D721Med (cell line): ENCODE measurements around the gene NFIA.

Experiments
- DNase-seq: peaks from one replicate; pipeline ENCODE4 v3.0.0; 2011; ENCODE audit warnings: low spot score; ENCODE audit not compliant: insufficient read length
- FAIRE-seq: peaks from 2 replicates; lab custom pipeline; 2011; peaks lifted over from hg19 to GRCh38; lab: Jason Lieb, UNC
- TF ChIP-seq, protein P1 (sequence below): IDR thresholded peaks from 2 replicates; pipeline ENCODE4 v1.5.1; 2012; ENCODE audit warnings: mild to moderate bottlenecking, control low read depth; ENCODE audit not compliant: insufficient read depth; ENCODE audit errors: missing control alignments

Gene NFIA

DNA sequence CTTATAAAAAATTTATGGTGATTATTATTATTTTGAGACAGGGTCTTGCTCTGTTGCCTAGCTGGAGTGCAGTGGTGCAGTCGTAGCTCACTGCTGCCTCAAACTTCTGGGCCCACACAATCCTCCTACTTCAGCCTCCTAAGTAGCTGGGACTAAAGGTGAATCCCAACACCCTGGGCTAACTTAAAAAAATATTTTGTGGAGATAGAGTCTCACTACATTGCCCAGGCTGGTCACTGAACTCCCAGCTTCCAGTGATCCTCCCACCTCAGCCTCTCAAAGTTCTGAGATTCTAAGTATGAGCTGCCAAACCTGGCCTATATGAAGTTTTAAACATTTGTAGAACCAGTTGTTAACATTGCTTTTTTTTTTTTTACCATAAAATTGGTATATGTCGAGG lies 18.2 kb downstream of the NFIA start:
- DNase-seq (no peak), FAIRE-seq (no peak)
- TF ChIP-seq, protein P1, sequence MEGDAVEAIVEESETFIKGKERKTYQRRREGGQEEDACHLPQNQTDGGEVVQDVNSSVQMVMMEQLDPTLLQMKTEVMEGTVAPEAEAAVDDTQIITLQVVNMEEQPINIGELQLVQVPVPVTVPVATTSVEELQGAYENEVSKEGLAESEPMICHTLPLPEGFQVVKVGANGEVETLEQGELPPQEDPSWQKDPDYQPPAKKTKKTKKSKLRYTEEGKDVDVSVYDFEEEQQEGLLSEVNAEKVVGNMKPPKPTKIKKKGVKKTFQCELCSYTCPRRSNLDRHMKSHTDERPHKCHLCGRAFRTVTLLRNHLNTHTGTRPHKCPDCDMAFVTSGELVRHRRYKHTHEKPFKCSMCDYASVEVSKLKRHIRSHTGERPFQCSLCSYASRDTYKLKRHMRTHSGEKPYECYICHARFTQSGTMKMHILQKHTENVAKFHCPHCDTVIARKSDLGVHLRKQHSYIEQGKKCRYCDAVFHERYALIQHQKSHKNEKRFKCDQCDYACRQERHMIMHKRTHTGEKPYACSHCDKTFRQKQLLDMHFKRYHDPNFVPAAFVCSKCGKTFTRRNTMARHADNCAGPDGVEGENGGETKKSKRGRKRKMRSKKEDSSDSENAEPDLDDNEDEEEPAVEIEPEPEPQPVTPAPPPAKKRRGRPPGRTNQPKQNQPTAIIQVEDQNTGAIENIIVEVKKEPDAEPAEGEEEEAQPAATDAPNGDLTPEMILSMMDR, result no peak

DNA sequence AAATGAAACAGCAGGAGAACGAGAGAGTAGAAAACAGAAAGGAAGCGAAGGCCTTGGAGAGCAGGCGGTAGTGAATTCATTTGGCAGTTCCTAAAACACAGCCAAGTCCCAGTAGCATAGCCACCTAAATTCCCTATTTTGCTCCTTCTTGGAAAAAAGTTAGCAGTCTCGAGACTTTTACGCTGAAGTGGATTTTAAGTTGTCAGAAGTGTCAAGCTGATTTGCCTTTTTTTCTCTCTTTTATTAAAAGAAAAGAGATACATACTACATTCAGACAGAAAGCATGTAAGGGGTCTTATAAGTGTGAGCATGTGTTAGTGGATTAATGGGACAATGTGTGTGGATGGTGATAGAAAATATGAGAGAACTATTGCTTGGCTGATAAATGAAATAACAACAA lies 19.2 kb downstream of the NFIA start:
- TF ChIP-seq, protein P1, result no peak
- FAIRE-seq (no peak), DNase-seq (no peak)

DNA sequence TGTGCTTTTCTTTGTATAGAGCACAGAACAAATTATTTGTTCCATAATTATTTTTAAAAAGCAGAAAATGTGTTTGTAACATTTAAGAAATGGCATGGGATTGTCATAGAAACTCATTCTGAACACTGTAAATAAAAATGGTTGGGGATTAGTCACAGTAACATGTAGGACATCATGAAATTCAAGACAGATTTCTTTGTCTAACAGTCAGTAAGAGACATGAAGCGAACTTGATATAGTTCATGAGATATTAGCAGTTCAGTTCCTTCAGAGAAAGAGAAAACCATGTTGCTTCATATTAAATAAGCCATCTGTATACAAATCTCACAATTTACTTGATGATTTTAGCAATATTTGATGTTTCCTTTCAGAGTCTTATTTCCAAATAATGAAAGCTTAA lies 19.7 kb downstream of the NFIA start:
- TF ChIP-seq, protein P1, result no peak
- no peak for FAIRE-seq

DNA sequence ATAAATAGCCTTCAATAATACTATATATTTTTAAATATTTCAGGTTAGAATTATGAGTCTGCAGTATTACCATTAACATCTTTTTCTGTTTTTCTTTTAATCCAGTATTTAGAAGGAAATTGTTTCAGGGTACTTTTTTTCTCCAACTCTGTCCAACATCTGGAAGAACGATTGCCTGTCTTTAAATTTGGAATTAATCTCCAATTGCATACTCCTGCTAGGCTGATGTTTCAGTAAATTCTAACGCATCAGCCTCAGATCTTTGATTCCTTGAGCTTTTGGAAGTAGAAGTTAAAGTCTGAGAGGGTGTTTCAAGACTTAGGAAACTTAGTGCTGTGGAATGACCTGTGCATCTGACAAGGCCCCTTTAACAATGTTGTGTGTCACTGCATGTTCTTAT lies 20.3 kb downstream of the NFIA start:
- FAIRE-seq (no peak), DNase-seq (no peak)
- TF ChIP-seq, protein P1, result no peak

More for the DNA sequence above, 19.7 kb downstream of the NFIA start:
- no peak for DNase-seq

DNA sequence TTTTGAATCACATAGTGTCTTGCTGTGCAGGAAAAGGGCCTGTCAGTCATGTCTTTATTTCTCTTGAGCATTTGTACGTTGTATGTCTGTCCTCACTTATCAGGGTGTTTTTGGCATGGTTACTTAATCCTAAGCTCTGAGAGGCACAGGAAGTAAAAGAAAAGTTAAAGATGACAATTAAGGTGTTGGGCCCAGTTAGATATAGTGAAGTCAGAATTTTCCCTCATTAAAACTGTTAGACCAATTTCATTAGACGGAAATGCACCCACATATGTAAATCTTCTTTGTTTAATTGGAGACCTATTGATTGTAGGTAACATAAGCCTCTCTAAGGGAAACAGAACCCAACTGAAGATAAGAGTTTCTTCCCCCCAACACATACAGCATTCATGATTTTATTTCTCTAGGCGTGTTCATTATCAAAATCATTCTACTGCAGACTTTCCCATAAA lies 21.9 kb downstream of the NFIA start:
- FAIRE-seq, result no peak
- TF ChIP-seq, protein P1, result no peak
- no peak for DNase-seq

DNA sequence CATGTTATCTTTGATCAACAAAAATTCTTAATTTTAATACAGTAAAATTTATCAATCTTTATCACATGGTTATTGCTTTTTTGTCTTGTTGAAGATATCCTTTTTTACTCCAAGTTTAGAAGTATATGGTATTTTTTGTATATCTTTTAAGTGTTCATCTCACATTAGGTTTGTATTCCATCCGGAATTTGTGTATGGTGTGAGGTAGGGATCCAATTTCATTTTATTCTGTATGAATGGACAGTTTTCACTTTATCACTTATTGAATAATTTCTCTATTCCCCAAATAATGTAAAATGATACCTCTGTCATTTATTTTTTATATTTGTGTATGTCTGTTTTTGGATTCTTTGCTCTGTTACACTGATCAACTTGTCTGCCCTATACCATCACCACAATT lies 25.3 kb downstream of the NFIA start:
- no peak for FAIRE-seq
- TF ChIP-seq, protein P1, result no peak
- DNase-seq, result no peak

DNA sequence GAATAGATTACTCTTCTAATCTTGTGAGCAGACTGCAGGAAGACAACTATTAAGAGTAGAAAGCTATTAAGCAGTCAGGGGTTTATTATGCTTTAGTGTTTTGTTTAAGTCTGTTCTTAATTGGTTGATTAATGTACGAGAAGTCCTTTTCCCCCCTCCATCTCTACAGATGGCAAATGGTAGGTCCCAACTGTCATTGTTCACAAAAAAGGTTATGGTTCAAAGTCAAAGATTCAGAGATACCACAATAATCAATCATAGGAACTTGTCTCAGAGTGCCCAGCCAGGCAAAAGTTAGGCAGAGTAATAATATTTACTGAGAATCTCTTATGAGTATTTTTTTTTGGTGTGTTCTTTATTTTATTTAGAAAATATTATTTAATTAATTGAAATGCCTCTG lies 26.8 kb downstream of the NFIA start:
- FAIRE-seq, result no peak
- TF ChIP-seq, protein P1, result no peak
- no peak for DNase-seq
